Smooth muscle cell (in vitro differentiated cells): ENCODE data around the gene CD99. TPM values are rescaled to one million over a fixed set of nuclear protein-coding genes. Genes with fewer than 3 reads are reported as not detected.

Experiments used
- DNase-seq: peaks from one replicate; lab custom pipeline; 2025; ENCODE audit not compliant: unreplicated experiment; lab: John Stamatoyannopoulos, UW
- H2AFZ ChIP-seq: fragments of 200-600 bp; sonication (generic); 2 replicates; pipeline ENCODE4 v1.6.0; 2016; ENCODE audit warnings: antibody characterized with exemption, low read depth, mild to moderate bottlenecking
- H3F3A ChIP-seq: fragments of 200-600 bp; sonication (generic); 2 replicates; pipeline ENCODE4 v1.6.0; 2017; ENCODE audit warnings: antibody characterized with exemption, low read depth
- H3K27ac ChIP-seq: fragments of 200-600 bp; sonication (generic); 2 replicates; pipeline ENCODE4 v1.5.1; 2016; ENCODE audit warnings: low read depth, mild to moderate bottlenecking
- H3K27me3 ChIP-seq: fragments of 200-600 bp; sonication (generic); 2 replicates; pipeline ENCODE4 v1.6.1; 2016; ENCODE audit warnings: low read depth, mild to moderate bottlenecking
- H3K36me3 ChIP-seq: fragments of 200-600 bp; sonication (generic); 2 replicates; pipeline ENCODE4 v1.5.1; 2016; ENCODE audit warnings: low read depth
- H3K4me1 ChIP-seq: fragments of 200-600 bp; sonication (generic); 2 replicates; pipeline ENCODE4 v1.5.1; 2016; ENCODE audit warnings: low read depth
- H3K4me2 ChIP-seq: fragments of 200-600 bp; sonication (generic); 2 replicates; pipeline ENCODE4 v1.6.0; 2016; ENCODE audit warnings: mild to moderate bottlenecking
- H3K4me3 ChIP-seq: fragments of 200-600 bp; sonication (generic); 2 replicates; pipeline ENCODE4 v1.5.1; 2016; ENCODE audit warnings: mild to moderate bottlenecking
- H3K79me2 ChIP-seq: fragments of 200-600 bp; sonication (generic); 2 replicates; pipeline ENCODE4 v1.6.0; 2016; ENCODE audit warnings: low read depth, mild to moderate bottlenecking
- H3K9ac ChIP-seq: fragments of 200-600 bp; sonication (generic); 2 replicates; pipeline ENCODE4 v1.6.0; 2016; ENCODE audit warnings: low read depth
- H3K9me3 ChIP-seq: fragments of 200-600 bp; sonication (generic); replicated peaks from 2 replicates; pipeline ENCODE4 v1.5.1; 2016; ENCODE audit warnings: low read depth
- H4K20me1 ChIP-seq: fragments of 200-600 bp; sonication (generic); 2 replicates; pipeline ENCODE4 v1.6.0; 2016; ENCODE audit warnings: low read depth
- WGBS: methylation state at CpG from one replicate; pipeline ENCODE4 v1.1.7; 2016; ENCODE audit warnings: low lambda C conversion rate; 5-methylcytosine and 5-hydroxymethylcytosine counted together
- polyA plus RNA-seq: library from polyadenylated mRNA; unstranded; fragments of >200 nt; fragmentation: Nextera tagmentation; extraction: Ambion mirVana; gene quantifications from 2 replicates; pipeline ENCODE4 v1.2.1, GENCODE V29; 2016
- total RNA-seq: library from RNA; depleted of rRNA; stranded (reverse); fragments of >200 nt; gene quantifications from 2 replicates; pipeline ENCODE4 v1.2.3, GENCODE V29; 2014
- TF ChIP-seq, protein P1 (sequence below): fragments of 200-600 bp; sonication (generic); IDR thresholded peaks from 2 replicates; pipeline ENCODE4 v1.5.1; 2017; ENCODE audit warnings: borderline replicate concordance, mild to moderate bottlenecking, antibody characterized with exemption; ENCODE audit not compliant: insufficient read depth, poor library complexity, severe bottlenecking

CD99 gene
- total and polyA plus RNA-seq, 2 experiments from 2014 or later = 647 to 1,373 TPM

DNA sequence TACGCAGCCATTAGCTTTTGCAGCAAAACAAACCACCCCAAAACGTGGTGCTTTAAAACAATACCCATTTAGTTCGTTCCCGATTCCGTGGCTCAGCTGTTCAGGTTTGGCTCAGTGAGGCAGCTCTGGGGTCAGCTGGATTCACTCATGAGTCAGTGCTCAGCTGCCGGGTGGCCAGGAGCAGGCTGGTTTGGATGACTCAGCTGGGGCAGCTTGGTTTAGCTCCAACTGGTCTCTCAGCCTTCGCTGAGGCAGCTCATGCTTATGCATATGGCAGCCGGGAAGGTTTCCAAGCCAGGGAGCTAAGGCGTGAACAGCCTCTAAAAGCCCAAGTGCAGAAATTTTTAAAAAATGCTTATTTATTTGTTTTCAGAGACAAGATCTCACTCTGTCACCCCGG, 13.3 kb upstream of the CD99 start:
- Histone ChIP-seq H2AFZ (no peak overlapping the region), H3K4me3 (no peak overlapping the region), H3K79me2 (no peaks in the 10 kb centered on the region), H3K9ac (peak overlapping the region; percentile 54), H3K27me3 (no peaks in the 10 kb centered on the region), H4K20me1 (no peaks in the 10 kb centered on the region), H3K36me3 (no peaks in the 10 kb centered on the region), H3K27ac (peak overlapping the region; percentile 79), H3F3A (peaks cover 20% of the 10 kb centered on the region), H3K4me2 (peak overlapping the region; percentile 70), H3K4me1 (peaks cover 7% of the 10 kb centered on the region), H3K9me3 (no peaks in the 10 kb centered on the region)
- TF ChIP-seq, protein P1, sequence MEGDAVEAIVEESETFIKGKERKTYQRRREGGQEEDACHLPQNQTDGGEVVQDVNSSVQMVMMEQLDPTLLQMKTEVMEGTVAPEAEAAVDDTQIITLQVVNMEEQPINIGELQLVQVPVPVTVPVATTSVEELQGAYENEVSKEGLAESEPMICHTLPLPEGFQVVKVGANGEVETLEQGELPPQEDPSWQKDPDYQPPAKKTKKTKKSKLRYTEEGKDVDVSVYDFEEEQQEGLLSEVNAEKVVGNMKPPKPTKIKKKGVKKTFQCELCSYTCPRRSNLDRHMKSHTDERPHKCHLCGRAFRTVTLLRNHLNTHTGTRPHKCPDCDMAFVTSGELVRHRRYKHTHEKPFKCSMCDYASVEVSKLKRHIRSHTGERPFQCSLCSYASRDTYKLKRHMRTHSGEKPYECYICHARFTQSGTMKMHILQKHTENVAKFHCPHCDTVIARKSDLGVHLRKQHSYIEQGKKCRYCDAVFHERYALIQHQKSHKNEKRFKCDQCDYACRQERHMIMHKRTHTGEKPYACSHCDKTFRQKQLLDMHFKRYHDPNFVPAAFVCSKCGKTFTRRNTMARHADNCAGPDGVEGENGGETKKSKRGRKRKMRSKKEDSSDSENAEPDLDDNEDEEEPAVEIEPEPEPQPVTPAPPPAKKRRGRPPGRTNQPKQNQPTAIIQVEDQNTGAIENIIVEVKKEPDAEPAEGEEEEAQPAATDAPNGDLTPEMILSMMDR = no peak
- 31% methylated on average over 10 of the region's 10 CpGs for WGBS
- no peak for DNase-seq

DNA sequence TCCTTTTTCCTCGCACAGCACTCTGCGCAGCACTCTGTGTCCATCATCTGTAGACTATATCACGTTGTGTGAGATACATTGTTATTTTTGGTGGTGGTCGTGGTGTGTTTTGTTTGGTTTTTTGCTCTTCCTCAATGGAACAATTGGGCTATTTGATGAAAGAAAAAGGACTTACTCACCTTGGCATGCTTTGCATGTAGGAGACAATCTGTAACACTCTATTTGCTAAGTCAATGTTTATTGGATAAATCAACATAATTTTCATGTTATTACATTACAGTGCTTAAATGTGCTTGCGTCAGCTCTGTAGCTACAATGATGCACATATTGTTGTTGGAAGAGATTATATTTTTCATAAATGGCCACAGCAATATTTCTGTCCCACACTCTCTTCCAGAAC, 12.5 kb upstream of the CD99 start:
- Histone ChIP-seq H4K20me1 (no peaks in the 10 kb centered on the region), H3K9me3 (no peaks in the 10 kb centered on the region), H3K27ac (peak overlapping the region; percentile 70), H3K4me1 (peaks cover 7% of the 10 kb centered on the region), H3K4me2 (no peak overlapping the region), H3K79me2 (no peaks in the 10 kb centered on the region), H3K27me3 (no peaks in the 10 kb centered on the region), H3K36me3 (no peaks in the 10 kb centered on the region), H3F3A (peaks cover 24% of the 10 kb centered on the region), H3K4me3 (no peak overlapping the region), H3K9ac (no peak overlapping the region), H2AFZ (no peak overlapping the region)
- DNase-seq = no peak
- TF ChIP-seq, protein P1 = no peak
- 97% methylated on average over 5 of the region's 5 CpGs for WGBS

DNA sequence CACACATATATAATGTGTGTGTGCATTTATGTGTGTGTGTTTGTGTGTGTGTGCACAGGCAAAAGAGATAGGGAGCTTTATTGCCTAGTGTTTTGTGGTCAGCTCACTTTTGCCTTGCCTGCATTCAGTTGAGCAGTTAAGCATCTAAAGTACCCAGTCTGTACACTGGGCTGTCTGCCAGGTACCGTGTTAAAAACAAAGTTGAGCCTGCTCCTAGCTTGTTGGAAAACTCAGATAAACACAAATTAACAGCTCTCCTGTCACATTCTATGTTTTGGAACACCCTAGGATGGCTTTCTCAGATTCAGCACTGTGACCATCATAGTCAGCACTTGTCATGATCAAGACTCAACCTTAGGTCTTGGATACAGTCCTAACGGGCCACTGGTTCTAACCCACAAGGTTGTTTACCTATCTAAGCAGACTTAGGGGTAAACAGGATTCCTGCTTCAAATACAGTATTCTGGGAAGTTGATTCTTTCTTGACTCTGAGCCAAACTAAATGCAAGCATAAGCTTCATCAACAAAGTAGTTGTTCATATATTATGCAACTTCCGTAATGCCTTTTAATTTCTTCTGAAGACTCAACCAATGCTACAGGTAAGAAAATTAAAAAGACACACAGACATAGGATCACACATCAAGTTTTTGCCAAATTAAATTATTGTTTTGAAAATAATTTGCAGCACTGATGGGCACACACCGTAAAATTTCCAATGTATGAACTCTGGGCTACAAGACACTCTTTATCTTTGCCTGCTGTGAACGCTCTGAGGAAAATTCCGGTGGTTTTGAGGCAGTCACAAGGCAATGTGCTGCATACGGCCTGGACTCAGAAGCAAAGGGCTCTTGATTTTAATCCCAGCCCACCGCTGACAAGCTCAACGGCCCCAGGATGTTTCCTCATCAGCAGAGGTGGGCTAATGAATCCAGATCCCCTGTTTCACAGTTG, 11.3 kb upstream of the CD99 start:
- DNase-seq = no peak
- Histone ChIP-seq H2AFZ (no peak overlapping the region), H3K4me2 (peak overlapping the region; percentile 42)

More for the DNA sequence above, 11.3 kb upstream of the CD99 start:
- Histone ChIP-seq H3F3A (peaks cover 24% of the 10 kb centered on the region), H3K4me3 (no peak overlapping the region), H3K36me3 (no peaks in the 10 kb centered on the region), H3K9ac (no peak overlapping the region), H3K9me3 (no peaks in the 10 kb centered on the region), H3K4me1 (peaks cover 7% of the 10 kb centered on the region), H3K27ac (peak overlapping the region; percentile 70), H4K20me1 (no peaks in the 10 kb centered on the region), H3K27me3 (no peaks in the 10 kb centered on the region), H3K79me2 (no peaks in the 10 kb centered on the region)
- TF ChIP-seq, protein P1 = no peak
- WGBS = 30% methylated on average over 9 of the region's 9 CpGs
